Embryonic facial prominence (tissue), 1 donor: ENCODE results near the gene DLGAP1.
"Not testable (repeated sequence)": the region's sequence is repeated elsewhere in the genome, so short reads cannot be mapped to it uniquely, and the experiment has no call there.

ENCODE experiments used
- DNase-seq: peaks from one replicate; pipeline ENCODE4 v3.0.0-alpha.2; 2016; ENCODE audit errors: extremely low spot score

Gene DLGAP1

GRCh38 chr18:4287340-4287739, 167.8 kb downstream of the DLGAP1 start:
- not testable (repeated sequence) for DNase-seq

- no peak for DNase-seq
Measured at GRCh38 chr18:4286256-4286655, 168.9 kb downstream of the DLGAP1 start.

GRCh38 chr18:4285525-4285924, 169.6 kb downstream of the DLGAP1 start:
- DNase-seq, result no peak

GRCh38 chr18:4284528-4284927, 170.6 kb downstream of the DLGAP1 start:
- no peak for DNase-seq

GRCh38 chr18:4283746-4284291, 171.3 kb downstream of the DLGAP1 start:
- DNase-seq, result no peak

GRCh38 chr18:4282954-4283353, 172.2 kb downstream of the DLGAP1 start:
- DNase-seq, result no peak

GRCh38 chr18:4276953-4277585, 178.0 kb downstream of the DLGAP1 start:
- DNase-seq, result no peak

GRCh38 chr18:4271952-4272351, 183.2 kb downstream of the DLGAP1 start:
- no peak for DNase-seq

- no peak for DNase-seq
Measured at GRCh38 chr18:4270988-4271387, 184.1 kb downstream of the DLGAP1 start.

- no peak for DNase-seq
Measured at GRCh38 chr18:4270016-4270415, 185.1 kb downstream of the DLGAP1 start.

- DNase-seq, result no peak
Measured at GRCh38 chr18:4267641-4268040, 187.5 kb downstream of the DLGAP1 start.

- DNase-seq, result no peak
Measured at GRCh38 chr18:4264347-4264791, 190.7 kb downstream of the DLGAP1 start.

GRCh38 chr18:4260107-4260506, 195.0 kb downstream of the DLGAP1 start:
- no peak for DNase-seq

- no peak for DNase-seq
Measured at GRCh38 chr18:4256766-4257417, 198.2 kb downstream of the DLGAP1 start.

GRCh38 chr18:4254840-4255239, 200.3 kb downstream of the DLGAP1 start:
- no peak for DNase-seq

GRCh38 chr18:4252829-4253228, 202.3 kb downstream of the DLGAP1 start:
- DNase-seq, result no peak

- DNase-seq, result no peak
Measured at GRCh38 chr18:4251873-4252272, 203.2 kb downstream of the DLGAP1 start.

- no peak for DNase-seq
Measured at GRCh38 chr18:4251206-4251605, 203.9 kb downstream of the DLGAP1 start.

GRCh38 chr18:4250141-4250540, 205.0 kb downstream of the DLGAP1 start:
- no peak for DNase-seq

- no peak for DNase-seq
Measured at GRCh38 chr18:4248686-4249085, 206.4 kb downstream of the DLGAP1 start.

- DNase-seq, result no peak
Measured at GRCh38 chr18:4246374-4246773, 208.7 kb downstream of the DLGAP1 start.

- DNase-seq, result no peak
Measured at GRCh38 chr18:4245456-4245855, 209.7 kb downstream of the DLGAP1 start.

- DNase-seq, result no peak
Measured at GRCh38 chr18:4242431-4243161, 212.5 kb downstream of the DLGAP1 start.
